CD8-positive, alpha-beta memory T cell (primary cell): ENCODE results near the gene PLCE1. TPM values are rescaled to one million over a fixed set of nuclear protein-coding genes. Genes with fewer than 3 reads are reported as not detected.

Experiments
- CTCF ChIA-PET: fragments of 350-600 bp; sonication (Branson Sonifier 250); formaldehyde crosslinking; loops from one replicate; lab custom pipeline; 2021; ENCODE audit warnings: antibody characterized with exemption; lab: Charles Lee
- POLR2A ChIA-PET: fragments of 350-600 bp; sonication (Branson Sonifier 250); formaldehyde crosslinking; loops from one replicate; lab custom pipeline; 2021; ENCODE audit warnings: antibody characterized with exemption; lab: Charles Lee
- DNase-seq, 5 donors: peaks; one replicate each; pipeline versions ENCODE4 v3.0.0 to v3.0.0-alpha.2; 2020 to 2022; ENCODE audit warnings: mixed read lengths in 1 of 5
- H3K27ac ChIP-seq: one replicate; pipeline ENCODE4 v1.7.0; 2013; ENCODE audit warnings: low read depth, mild to moderate bottlenecking, low read length, moderate library complexity
- H3K27me3 ChIP-seq: 2 replicates; pipeline ENCODE4 v1.7.0; 2013; ENCODE audit warnings: low read length, mild to moderate bottlenecking; ENCODE audit not compliant: insufficient read depth, poor library complexity, severe bottlenecking
- H3K36me3 ChIP-seq: 2 replicates; pipeline ENCODE4 v1.7.0; 2013; ENCODE audit warnings: mild to moderate bottlenecking, low read length, moderate library complexity; ENCODE audit not compliant: insufficient read depth
- H3K4me1 ChIP-seq: 2 replicates; pipeline ENCODE4 v1.7.0; 2013; ENCODE audit warnings: mild to moderate bottlenecking, low read length, moderate library complexity; ENCODE audit not compliant: insufficient read depth
- H3K4me3 ChIP-seq: 2 replicates; pipeline ENCODE4 v1.7.0; 2013; ENCODE audit warnings: mild to moderate bottlenecking, low read length
- H3K9me3 ChIP-seq: 2 replicates; pipeline ENCODE4 v1.7.0; 2013; ENCODE audit warnings: mild to moderate bottlenecking, low read length
- H3K27ac Mint-ChIP-seq, 8 donors: one replicate each; pipeline ENCODE4 v1.8.0; 2020 to 2021; ENCODE audit warnings: mixed read lengths in 8 of 8, mild to moderate bottlenecking in 6 of 8, inconsistent platforms in 3 of 8, moderate library complexity in 3 of 8
- H3K27me3 Mint-ChIP-seq, 2 donors: one replicate each; pipeline ENCODE4 v1.8.0; 2020 to 2021; ENCODE audit warnings: mixed read lengths in 2 of 2, mild to moderate bottlenecking in 1 of 2, moderate library complexity in 1 of 2
- H3K36me3 Mint-ChIP-seq, 3 donors: one replicate each; pipeline ENCODE4 v1.8.0; 2020 to 2021; ENCODE audit warnings: mixed read lengths in 3 of 3, inconsistent platforms in 1 of 3, mild to moderate bottlenecking in 1 of 3
- H3K4me1 Mint-ChIP-seq, 3 donors: one replicate each; pipeline ENCODE4 v1.8.0; 2020 to 2021; ENCODE audit warnings: mixed read lengths in 3 of 3, inconsistent platforms in 1 of 3, mild to moderate bottlenecking in 1 of 3
- H3K4me3 Mint-ChIP-seq, 7 donors: one replicate each; pipeline ENCODE4 v1.8.0; 2020 to 2021; ENCODE audit warnings: mixed read lengths in 7 of 7, mild to moderate bottlenecking in 6 of 7, moderate library complexity in 4 of 7, inconsistent platforms in 2 of 7
- H3K9me3 Mint-ChIP-seq, 5 donors: one replicate each; pipeline ENCODE4 v1.8.0; 2020 to 2022; ENCODE audit warnings: mixed read lengths in 5 of 5, mild to moderate bottlenecking in 3 of 5, moderate library complexity in 2 of 5, inconsistent platforms in 1 of 5
- polyA plus RNA-seq: library from polyadenylated mRNA; unstranded; fragments of 300-500 nt; fragmentation: Illumina TruSeq; gene quantifications from one replicate; pipeline ENCODE4 v1.2.3, GENCODE V29; 2021
- total RNA-seq, 2 experiments: library from RNA; stranded (reverse); gene quantifications; one replicate each; pipeline ENCODE4 v1.2.3, GENCODE V29; 2021

Gene PLCE1
- total and polyA plus RNA-seq, 3 experiments from 2014 or later = 0.14 TPM; not detected in 2

GRCh38 chr10:94035982-94036765 is 42.4 kb downstream of the PLCE1 start:
- H3K9me3 ChIP-seq = no peaks in the 10 kb centered on the region
- H3K4me1 Mint-ChIP-seq = no peaks in the 10 kb centered on the region
- H3K27me3 Mint-ChIP-seq = peaks cover 0 to 2% of the 10 kb centered on the region in 2 donors
- no peaks in the 10 kb centered on the region for H3K27me3 ChIP-seq
- no peak overlapping the region for H3K27ac ChIP-seq
- no peaks in the 10 kb centered on the region for H3K4me1 ChIP-seq
- POLR2A ChIA-PET = no interaction called here
- H3K36me3 ChIP-seq = no peaks in the 10 kb centered on the region
- no peak overlapping the region for H3K4me3 Mint-ChIP-seq
- no peak overlapping the region for H3K27ac Mint-ChIP-seq
- no peak for DNase-seq
- H3K9me3 Mint-ChIP-seq = peaks cover 3 to 8% (median 6%) of the 10 kb centered on the region in 5 donors
- no peaks in the 10 kb centered on the region for H3K36me3 Mint-ChIP-seq
- CTCF ChIA-PET = no interaction called here
- H3K4me3 ChIP-seq = no peak overlapping the region

DNA sequence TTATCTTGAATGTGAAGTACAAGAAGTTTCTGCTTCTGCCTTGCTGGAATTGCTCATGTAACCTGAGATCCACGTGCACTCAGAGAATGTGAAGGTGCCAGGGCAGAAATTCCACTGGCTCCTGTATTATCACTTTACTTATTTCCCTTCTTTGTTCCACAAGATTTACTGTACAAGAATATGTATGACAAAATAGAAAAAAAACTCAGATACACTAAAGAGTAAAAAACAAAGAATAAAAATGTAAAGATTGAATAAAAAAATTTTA is 43.0 kb downstream of the PLCE1 start:
- no peak overlapping the region for H3K4me3 Mint-ChIP-seq
- H3K27me3 ChIP-seq = no peaks in the 10 kb centered on the region
- H3K4me3 ChIP-seq = no peak overlapping the region
- peaks cover 2 to 4% of the 10 kb centered on the region in 2 donors for H3K27me3 Mint-ChIP-seq
- peaks cover 2 to 3% (median 3%) of the 10 kb centered on the region in 5 donors for H3K9me3 Mint-ChIP-seq
- H3K36me3 ChIP-seq = no peaks in the 10 kb centered on the region
- no peaks in the 10 kb centered on the region for H3K4me1 Mint-ChIP-seq
- ChIA-PET POLR2A (no interaction called here), CTCF (no interaction called here)
- H3K36me3 Mint-ChIP-seq = no peaks in the 10 kb centered on the region
- no peaks in the 10 kb centered on the region for H3K9me3 ChIP-seq
- no peak overlapping the region for H3K27ac Mint-ChIP-seq
- H3K27ac ChIP-seq = no peak overlapping the region
- no peak for DNase-seq
- no peaks in the 10 kb centered on the region for H3K4me1 ChIP-seq

DNA sequence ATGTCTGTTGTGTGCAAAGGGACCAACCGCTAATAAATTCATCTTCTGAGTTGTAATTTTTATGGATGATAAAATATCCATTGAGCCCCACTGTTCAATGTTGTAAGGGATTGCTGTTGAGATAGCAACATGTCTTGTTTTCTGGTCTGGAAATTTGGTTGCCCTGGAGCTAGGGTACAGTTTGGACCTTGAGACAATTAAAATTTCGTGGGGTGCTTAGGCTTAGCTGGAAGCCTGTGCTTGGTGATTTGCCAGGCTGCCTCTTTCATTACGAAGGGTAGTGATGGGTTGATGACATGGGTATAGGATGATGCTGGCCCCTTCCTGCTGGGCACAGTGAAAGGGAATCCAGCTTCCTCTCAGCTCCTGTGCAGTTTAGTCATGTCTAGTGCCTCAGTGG is 43.6 kb downstream of the PLCE1 start:
- Histone ChIP-seq H3K36me3 (no peaks in the 10 kb centered on the region), H3K9me3 (no peaks in the 10 kb centered on the region), H3K4me3 (no peak overlapping the region), H3K27ac (no peak overlapping the region), H3K27me3 (no peaks in the 10 kb centered on the region), H3K4me1 (no peaks in the 10 kb centered on the region)
- DNase-seq = no peak
- H3K27ac Mint-ChIP-seq = no peak overlapping the region
- no peaks in the 10 kb centered on the region for H3K36me3 Mint-ChIP-seq
- ChIA-PET POLR2A (no interaction called here), CTCF (no interaction called here)
- no peaks in the 10 kb centered on the region for H3K4me1 Mint-ChIP-seq
- no peak overlapping the region for H3K4me3 Mint-ChIP-seq
- H3K9me3 Mint-ChIP-seq = peaks cover 0 to 3% (median 0%) of the 10 kb centered on the region in 5 donors
- peaks cover 2 to 4% of the 10 kb centered on the region in 2 donors for H3K27me3 Mint-ChIP-seq

DNA sequence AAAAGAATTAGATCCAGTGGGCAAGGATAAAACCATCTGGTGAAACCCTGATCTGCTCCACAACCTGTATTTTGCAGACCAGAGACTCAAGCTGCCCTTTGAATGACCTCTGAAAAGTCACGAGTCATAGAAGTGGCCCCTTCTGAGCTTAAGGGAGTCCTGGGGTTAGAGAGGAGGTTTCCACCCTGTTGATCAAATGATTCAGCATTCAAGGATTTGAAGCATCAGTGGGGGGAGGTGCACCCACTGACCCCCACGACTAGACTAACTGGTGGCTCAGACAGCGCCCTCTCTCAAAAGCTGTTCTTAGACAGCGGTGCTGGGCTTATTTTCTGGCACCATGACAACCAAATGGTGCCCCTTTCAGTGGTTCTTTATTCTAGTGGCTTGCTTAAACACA is 44.3 kb downstream of the PLCE1 start:
- H3K4me3 ChIP-seq = no peak overlapping the region
- Mint-ChIP-seq H3K9me3 (peaks cover 0 to 3% (median 0%) of the 10 kb centered on the region in 5 donors), H3K27me3 (peaks cover 2 to 4% of the 10 kb centered on the region in 2 donors), H3K36me3 (no peaks in the 10 kb centered on the region), H3K27ac (no peak overlapping the region), H3K4me1 (no peaks in the 10 kb centered on the region), H3K4me3 (no peak overlapping the region)
- CTCF ChIA-PET = no interaction called here
- H3K36me3 ChIP-seq = no peaks in the 10 kb centered on the region
- DNase-seq = no peak
- H3K27me3 ChIP-seq = no peaks in the 10 kb centered on the region
- no peak overlapping the region for H3K27ac ChIP-seq
- no peaks in the 10 kb centered on the region for H3K4me1 ChIP-seq
- no peaks in the 10 kb centered on the region for H3K9me3 ChIP-seq
- POLR2A ChIA-PET = no interaction called here

- Histone ChIP-seq H3K4me1 (no peaks in the 10 kb centered on the region), H3K4me3 (no peak overlapping the region), H3K9me3 (no peaks in the 10 kb centered on the region), H3K27ac (no peak overlapping the region), H3K27me3 (no peaks in the 10 kb centered on the region), H3K36me3 (no peaks in the 10 kb centered on the region)
- ChIA-PET CTCF (no interaction called here), POLR2A (no interaction called here)
- Mint-ChIP-seq H3K4me3 (no peak overlapping the region), H3K9me3 (peaks cover 0 to 3% (median 0%) of the 10 kb centered on the region in 5 donors), H3K27ac (peak overlapping the region in 1 of 8 donors; percentile 47), H3K4me1 (no peaks in the 10 kb centered on the region), H3K36me3 (no peaks in the 10 kb centered on the region), H3K27me3 (peaks cover 2 to 7% of the 10 kb centered on the region in 2 donors)
- DNase-seq = no peak
These were observed 47.5 kb downstream of the PLCE1 start for GRCh38 chr10:94041206-94041605.

GRCh38 chr10:94042001-94042833 is 48.5 kb downstream of the PLCE1 start:
- Mint-ChIP-seq H3K27me3 (peaks cover 2 to 7% of the 10 kb centered on the region in 2 donors), H3K4me3 (no peak overlapping the region), H3K27ac (no peak overlapping the region), H3K36me3 (no peaks in the 10 kb centered on the region), H3K9me3 (peaks cover 0 to 3% (median 0%) of the 10 kb centered on the region in 5 donors), H3K4me1 (no peaks in the 10 kb centered on the region)
- H3K27ac ChIP-seq = no peak overlapping the region
- no peak for DNase-seq
- H3K4me1 ChIP-seq = no peaks in the 10 kb centered on the region
- no peaks in the 10 kb centered on the region for H3K36me3 ChIP-seq
- H3K9me3 ChIP-seq = no peaks in the 10 kb centered on the region
- no peaks in the 10 kb centered on the region for H3K27me3 ChIP-seq
- H3K4me3 ChIP-seq = no peak overlapping the region
- ChIA-PET POLR2A (no interaction called here), CTCF (no interaction called here)

GRCh38 chr10:94042834-94043175 is 49.1 kb downstream of the PLCE1 start:
- Histone ChIP-seq H3K4me3 (no peak overlapping the region), H3K27me3 (no peaks in the 10 kb centered on the region)
- H3K4me3 Mint-ChIP-seq = no peak overlapping the region

More at GRCh38 chr10:94042834-94043175, 49.1 kb downstream of the PLCE1 start:
- Histone ChIP-seq H3K36me3 (no peaks in the 10 kb centered on the region), H3K27ac (no peak overlapping the region), H3K9me3 (no peaks in the 10 kb centered on the region), H3K4me1 (no peaks in the 10 kb centered on the region)
- CTCF ChIA-PET = no interaction called here
- peaks cover 0 to 3% (median 0%) of the 10 kb centered on the region in 5 donors for H3K9me3 Mint-ChIP-seq
- H3K27ac Mint-ChIP-seq = no peak overlapping the region
- peaks cover 0 to 7% of the 10 kb centered on the region in 2 donors for H3K27me3 Mint-ChIP-seq
- DNase-seq = no peak
- H3K4me1 Mint-ChIP-seq = no peaks in the 10 kb centered on the region
- POLR2A ChIA-PET = no interaction called here
- H3K36me3 Mint-ChIP-seq = no peaks in the 10 kb centered on the region
